Endometrium (tissue), 2 donors: Measurements from ENCODE around the gene TMEM175.

Experiments
- FAIRE-seq: peaks from 2 replicates; lab custom pipeline; 2012; peaks lifted over from hg19 to GRCh38; lab: Jason Lieb, UNC
- donor health status: control.
- donor health status: control.

The TMEM175 gene

GRCh38 chr4:958696-959337, 26.6 kb downstream of the TMEM175 start:
- FAIRE-seq = no peak

DNA sequence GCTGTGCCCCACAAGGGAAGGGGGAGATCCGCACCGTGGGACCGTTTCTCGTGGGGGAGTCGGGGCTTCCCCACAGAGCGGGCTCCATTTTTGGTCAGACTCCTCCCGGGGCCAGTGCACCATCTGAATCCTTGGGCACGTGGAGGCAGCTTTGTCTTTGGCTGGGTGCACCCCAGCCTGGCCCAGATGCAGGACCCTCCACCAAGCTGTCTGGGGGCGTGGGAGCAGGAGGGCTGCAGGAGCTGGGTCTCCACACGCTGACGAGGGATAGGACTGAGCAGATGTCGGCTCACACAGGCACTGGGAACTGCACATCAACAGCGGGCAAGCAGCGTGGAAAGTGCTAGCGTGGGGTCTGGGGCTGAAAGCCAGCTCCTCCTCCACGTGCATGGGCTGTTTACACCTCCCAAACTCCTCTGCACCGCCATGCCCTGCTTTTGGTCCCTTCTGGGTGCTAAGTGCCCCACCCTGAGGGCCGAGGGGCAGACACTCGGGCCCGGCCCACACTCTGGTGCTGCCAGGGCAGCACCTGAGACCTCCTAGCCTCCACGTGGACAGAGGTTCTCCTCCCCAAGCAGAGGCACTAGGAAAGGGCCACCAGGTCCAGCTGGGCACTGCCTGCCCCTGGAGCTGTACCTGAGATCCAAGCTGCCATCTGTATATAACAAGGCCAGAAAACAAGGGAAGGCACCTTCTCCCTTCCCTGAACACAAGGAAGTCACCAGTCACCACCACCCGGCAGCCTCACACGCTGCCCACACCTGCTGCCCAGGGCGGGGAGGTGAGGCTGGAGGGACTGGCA, 27.3 kb downstream of the TMEM175 start:
- FAIRE-seq = no peak

GRCh38 chr4:960140-960635, 27.9 kb downstream of the TMEM175 start:
- FAIRE-seq = no peak

DNA sequence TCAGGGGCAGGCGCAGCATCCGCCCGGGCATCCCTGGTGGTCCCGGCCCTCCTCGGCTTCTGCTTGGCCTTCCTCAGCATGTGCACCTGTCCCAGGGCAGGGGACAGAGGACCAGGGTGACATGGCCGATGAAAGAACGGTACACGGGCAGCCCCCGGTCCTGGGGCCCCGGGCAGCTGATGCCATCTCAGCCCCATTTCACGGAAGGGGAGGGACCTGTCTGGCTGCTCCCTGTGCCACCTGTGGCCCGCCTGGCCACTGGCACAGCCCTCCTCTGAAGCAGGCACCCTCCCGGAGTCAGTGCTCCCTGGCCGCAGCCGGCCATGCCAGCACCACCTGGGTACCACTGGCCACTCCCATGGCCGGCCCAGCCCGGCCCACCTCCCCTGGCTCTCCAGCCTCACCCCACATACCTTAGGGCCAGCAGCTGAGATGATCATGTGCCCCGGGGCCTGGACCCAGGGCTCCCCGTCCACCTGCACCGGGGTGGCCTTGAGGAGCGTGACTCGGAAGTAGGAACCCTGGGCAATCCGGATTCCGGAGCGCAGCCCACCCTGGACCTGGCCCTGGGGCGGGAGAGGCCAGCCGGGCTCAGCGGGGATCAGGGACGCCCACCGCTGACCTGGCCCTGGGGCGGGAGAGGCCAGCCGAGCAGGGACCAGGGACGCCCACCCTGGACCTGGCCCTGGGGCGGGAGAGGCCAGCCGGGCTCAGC, 28.5 kb downstream of the TMEM175 start:
- no peak for FAIRE-seq

- no peak for FAIRE-seq
Measured at GRCh38 chr4:961351-962230, 29.3 kb downstream of the TMEM175 start.

DNA sequence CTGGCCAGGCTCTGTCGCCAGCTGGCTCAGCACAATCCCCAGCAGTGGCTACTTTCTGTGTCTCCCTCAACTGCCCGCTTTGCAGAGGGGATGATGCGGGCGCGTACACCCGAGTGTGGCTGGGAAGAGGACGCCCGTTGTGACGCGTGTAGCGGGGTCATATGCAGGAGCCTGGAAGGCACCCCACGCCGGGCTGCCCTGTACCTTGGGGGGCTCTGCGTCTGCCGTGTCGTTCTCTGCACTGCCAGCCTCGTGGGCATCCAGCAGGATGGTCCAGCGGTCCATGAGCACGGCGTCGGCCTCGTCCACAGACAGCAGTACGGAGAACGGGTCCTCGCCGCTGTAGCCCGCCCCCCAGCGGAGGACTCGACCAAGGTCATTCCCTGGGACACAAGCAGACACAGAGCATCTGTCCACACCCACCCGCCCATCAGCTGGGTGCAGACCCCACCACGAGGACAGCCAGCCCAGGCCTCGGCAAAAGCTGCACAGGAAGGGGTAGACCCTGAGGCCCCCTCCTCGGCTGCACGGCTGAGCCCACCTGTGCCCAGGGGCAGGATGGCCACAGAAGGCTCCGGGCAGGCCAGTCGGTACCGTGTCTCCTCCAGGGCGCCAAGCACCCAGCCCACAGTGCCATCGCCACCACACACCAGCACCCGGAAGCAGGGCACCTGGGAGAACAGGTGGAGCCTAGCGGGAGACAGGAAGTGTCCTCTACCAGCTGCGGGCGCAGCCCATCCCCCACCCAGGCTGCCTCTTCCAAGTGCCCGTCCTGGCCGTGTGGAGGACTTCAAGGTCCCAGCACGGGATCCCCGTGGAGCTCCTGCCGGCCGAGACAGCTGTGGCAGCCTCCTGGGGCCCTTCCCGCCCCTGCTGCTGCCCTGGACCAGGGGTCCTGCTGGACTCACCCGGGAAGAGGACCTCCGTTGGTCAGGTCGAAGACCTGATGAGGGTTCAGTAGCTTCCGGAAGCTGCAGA, 30.3 kb downstream of the TMEM175 start:
- no peak for FAIRE-seq

DNA sequence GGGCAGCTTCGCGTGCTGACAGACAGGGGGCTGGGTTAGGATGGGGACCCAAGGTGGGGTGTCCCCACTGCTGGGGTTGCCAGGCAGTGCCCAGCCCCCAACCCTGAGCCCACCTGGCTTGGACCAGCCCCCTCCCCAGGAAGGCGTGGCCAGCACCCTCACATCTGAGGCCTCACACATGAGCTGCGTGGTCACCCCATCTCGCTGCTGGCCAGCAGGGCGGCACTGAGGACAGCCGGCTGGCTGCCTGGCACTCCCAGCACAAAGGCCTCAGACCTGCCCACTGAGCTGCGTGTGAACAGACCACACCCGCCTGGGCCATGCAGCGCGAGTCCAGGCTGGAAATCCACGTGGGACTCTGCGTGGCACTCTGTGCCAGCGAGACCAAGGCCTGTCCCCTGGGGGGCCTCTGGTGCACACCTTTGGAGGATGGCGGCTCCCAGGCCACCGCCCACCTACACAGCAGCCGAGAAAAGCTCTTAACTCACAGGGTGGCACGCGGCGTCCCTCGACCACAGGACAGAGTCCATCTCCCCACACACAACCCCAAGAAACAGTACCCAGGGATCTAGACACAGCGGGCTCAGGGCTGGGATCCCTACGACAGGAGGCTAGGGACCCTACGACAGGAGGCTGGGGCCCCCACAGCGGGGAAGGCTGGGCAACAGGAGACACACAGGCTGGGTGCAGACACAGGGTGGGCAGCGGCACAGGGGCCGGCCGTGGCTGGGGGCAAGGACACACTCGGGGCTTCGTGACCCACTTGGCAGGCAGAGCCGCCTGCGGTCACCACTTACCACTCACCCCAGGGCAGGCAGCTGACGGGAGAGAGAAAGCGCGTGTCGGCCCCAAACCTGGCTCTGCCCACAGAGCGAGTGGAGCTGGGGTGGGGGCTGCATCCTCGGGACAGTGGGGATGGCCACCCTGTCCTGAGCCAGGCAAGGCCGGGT, 31.3 kb downstream of the TMEM175 start:
- no peak for FAIRE-seq

GRCh38 chr4:964346-965025, 32.2 kb downstream of the TMEM175 start:
- no peak for FAIRE-seq

GRCh38 chr4:965048-965765, 32.9 kb downstream of the TMEM175 start:
- no peak for FAIRE-seq

DNA sequence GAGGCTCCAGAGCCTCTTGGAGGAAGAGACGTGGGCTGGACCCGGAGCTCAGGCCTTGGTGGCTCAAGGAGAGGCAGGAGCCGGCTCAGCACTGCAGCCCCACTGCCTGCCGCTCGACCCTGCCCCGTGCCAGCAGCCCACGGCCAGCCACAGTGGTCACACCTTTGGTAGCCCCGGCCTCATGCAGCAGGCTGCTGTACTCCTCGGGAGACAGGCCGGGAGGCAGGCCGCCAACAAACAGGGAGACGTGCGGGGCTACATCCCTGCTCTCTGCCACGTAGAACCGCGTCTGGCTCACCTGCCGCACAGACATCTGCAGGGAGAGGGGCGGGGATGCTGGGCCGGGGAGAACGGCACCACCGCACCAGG, 33.5 kb downstream of the TMEM175 start:
- no peak for FAIRE-seq

- no peak for FAIRE-seq
Measured at GRCh38 chr4:966266-967112, 34.2 kb downstream of the TMEM175 start.

DNA sequence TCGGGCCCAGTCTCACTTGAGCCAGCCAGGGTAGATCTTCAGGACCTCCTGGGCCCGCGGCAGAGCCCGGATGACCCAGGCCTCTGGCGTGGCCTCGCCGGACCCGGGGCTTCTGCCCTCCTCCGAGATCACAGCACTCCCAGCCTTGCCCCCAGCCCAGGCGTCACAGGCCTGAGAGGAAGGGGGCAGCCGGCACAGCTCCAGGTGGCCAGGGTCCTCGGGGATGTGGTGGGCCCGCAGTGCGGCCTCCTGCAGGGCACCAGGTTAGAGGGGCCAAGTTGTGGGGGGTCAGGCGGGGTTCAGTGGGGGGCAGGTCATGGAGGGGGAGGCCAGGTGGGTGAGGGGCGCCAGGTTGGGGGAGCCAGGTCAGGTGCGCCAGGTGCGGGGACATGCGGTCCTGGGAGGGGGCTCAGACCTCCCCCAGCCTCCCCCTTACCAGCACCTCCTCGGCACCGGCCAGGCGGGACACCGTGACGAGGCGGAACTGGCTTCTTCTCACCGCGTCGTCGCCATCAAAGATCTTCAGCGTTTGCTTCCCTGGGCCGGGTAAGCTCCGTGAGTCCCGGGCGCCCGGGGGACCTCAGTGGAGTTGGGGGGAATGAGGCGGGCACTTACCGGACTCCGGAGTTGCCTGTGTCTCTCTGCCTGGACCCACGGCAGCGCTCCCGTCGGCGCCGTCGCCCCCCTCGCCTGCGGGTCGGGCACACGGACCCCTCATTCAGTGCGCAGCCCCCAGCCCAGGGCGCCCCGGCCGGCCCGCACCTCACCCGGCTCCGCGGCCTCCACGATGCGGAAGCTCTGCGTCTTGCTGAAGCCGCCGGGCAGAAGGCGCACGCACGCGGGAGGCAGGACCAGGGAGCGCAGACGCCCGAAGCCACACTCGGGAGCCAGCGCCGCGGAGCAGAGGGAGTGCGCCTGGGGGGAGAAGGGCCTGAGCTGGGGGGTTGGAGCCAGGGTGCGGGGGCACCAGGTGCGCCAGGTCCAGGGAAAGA, 35.1 kb downstream of the TMEM175 start:
- no peak for FAIRE-seq

- FAIRE-seq = no peak
Measured at GRCh38 chr4:968221-968620, 36.0 kb downstream of the TMEM175 start.

- no peak for FAIRE-seq
Measured at GRCh38 chr4:968621-969394, 36.5 kb downstream of the TMEM175 start.

DNA sequence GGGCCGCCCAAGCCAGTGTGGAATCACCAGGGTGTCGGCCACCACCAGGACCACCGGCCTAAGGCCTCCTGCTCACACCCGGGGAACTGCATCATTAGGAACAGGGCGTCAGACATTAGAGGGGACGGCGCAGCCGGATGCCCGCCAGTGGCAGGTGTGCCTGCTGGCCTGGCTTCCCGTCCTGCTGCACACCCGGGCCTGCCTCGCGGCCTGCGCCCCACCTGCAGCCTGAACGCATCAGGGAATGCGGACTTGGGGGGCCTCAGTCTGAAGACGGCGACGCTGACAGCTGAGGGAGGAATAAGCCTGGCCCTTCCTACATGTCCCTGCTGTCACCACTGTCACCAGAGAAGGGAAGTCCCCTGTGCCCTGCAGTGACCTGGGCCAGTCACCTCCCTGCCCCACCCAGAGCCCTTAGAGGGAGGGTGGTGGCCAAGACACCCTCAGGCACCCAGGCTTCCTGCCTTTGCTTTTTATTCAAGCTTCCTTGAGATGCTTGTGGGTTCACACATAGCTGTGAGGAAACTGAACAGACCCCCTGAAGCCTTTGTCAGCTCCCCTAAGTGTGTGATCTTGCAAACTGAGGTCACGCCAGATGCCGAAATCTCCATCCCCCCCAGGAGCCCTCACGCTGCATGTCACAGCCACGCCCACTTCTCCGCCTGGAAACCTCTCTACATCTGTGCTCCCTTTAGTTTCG, 37.9 kb downstream of the TMEM175 start:
- no peak for FAIRE-seq
